SK-N-SH (cell line): ENCODE data around the gene PRF1.

Experiments
- REST ChIP-seq: IDR thresholded peaks from 2 replicates; pipeline ENCODE4 v1.6.1; 2012; ENCODE audit warnings: mild to moderate bottlenecking, low read depth, low read length, moderate library complexity
- USF1 ChIP-seq: IDR thresholded peaks from 2 replicates; pipeline ENCODE4 v1.4.0; 2012; ENCODE audit warnings: low read depth, borderline replicate concordance

- TF ChIP-seq REST: no peak
- TF ChIP-seq USF1: no peak
These were observed 8.4 kb downstream of the PRF1 start for GRCh38 chr10:70594161-70594560.
